ENCODE measurements around the gene DDHD1.

DDHD1 gene

GRCh38 chr14:53060046-53060445 is 93.1 kb downstream of the DDHD1 start:
- Histone ChIP-seq H3K27me3 (ENCODE audit: insufficient read depth, poor library complexity, severe bottlenecking) (no peaks in the 10 kb centered on the region), H3K4me1 (ENCODE audit: insufficient read depth, poor library complexity, severe bottlenecking) (peaks cover 11% of the 10 kb centered on the region), H3K36me3 (ENCODE audit: low read depth) (peaks cover 8% of the 10 kb centered on the region; the same call in 1 of the 2 replicates), H3K4me3 (ENCODE audit: severe bottlenecking) (no peak overlapping the region), H3K9me3 (ENCODE audit: severe bottlenecking) (no peaks in the 10 kb centered on the region), H3K27ac (ENCODE audit: poor library complexity, severe bottlenecking) (no peak overlapping the region)
- ATAC-seq (ENCODE audit: low read depth) (peak; percentile 54; the same call in 1 of the 3 replicates), DNase-seq (ENCODE audit: low spot score) (no peak)
- TF ChIP-seq CTCF (IDR thresholded peaks at IDR 0.05; ENCODE audit: poor library complexity, severe bottlenecking), result no peak

DNA sequence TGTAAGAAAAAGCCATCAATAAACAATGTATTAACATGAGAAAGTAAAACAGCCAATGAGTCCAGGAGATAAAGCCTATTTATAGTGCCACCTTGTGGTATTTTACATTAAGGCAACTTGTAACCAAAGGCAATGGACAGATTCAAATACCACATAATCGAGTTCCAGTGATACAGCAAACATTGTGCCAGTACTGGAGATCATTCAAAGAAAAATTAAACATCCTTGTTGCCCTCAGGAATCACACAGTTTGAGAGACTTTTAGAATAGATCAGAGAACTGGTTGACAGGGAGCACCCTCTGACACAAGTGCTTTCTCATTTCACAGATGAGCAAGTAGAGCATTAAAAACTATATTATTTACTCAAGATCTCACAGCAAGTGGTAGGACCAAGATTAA is 98.1 kb downstream of the DDHD1 start:
- ATAC-seq (ENCODE audit: low read depth), result peak; percentile 76; the same call in 2 of the 3 replicates
- no peak overlapping the region for H3K4me3 ChIP-seq (ENCODE audit: severe bottlenecking)

GRCh38 chr14:53054457-53054856 is 98.7 kb downstream of the DDHD1 start:
- DNase-seq (ENCODE audit: low spot score) (no peak), ATAC-seq (ENCODE audit: low read depth) (peak; percentile 33; the same call in 1 of the 3 replicates)
- no peak for TF ChIP-seq CTCF (IDR thresholded peaks at IDR 0.05; ENCODE audit: poor library complexity, severe bottlenecking)
- no peak overlapping the region for H3K27ac ChIP-seq (ENCODE audit: poor library complexity, severe bottlenecking)
- peaks cover 13% of the 10 kb centered on the region for H3K36me3 ChIP-seq (ENCODE audit: low read depth)
- H3K27me3 ChIP-seq (ENCODE audit: insufficient read depth, poor library complexity, severe bottlenecking), result no peaks in the 10 kb centered on the region
- H3K4me3 ChIP-seq (ENCODE audit: severe bottlenecking), result no peak overlapping the region
- no peaks in the 10 kb centered on the region for H3K4me1 ChIP-seq (ENCODE audit: insufficient read depth, poor library complexity, severe bottlenecking)
- no peaks in the 10 kb centered on the region for H3K9me3 ChIP-seq (ENCODE audit: severe bottlenecking)

More for the DNA sequence above, 98.1 kb downstream of the DDHD1 start:
- peak; percentile 96 for TF ChIP-seq CTCF (IDR thresholded peaks at IDR 0.05; ENCODE audit: poor library complexity, severe bottlenecking)
- no peaks in the 10 kb centered on the region for H3K27me3 ChIP-seq (ENCODE audit: insufficient read depth, poor library complexity, severe bottlenecking)
- H3K27ac ChIP-seq (ENCODE audit: poor library complexity, severe bottlenecking), result no peak overlapping the region
- DNase-seq (ENCODE audit: low spot score), result no peak
- H3K36me3 ChIP-seq (ENCODE audit: low read depth), result peaks cover 13% of the 10 kb centered on the region
- H3K9me3 ChIP-seq (ENCODE audit: severe bottlenecking), result no peaks in the 10 kb centered on the region
- H3K4me1 ChIP-seq (ENCODE audit: insufficient read depth, poor library complexity, severe bottlenecking), result peaks cover under 1% of the 10 kb centered on the region

GRCh38 chr14:53048631-53049030 is 104.5 kb downstream of the DDHD1 start:
- H3K36me3 ChIP-seq (ENCODE audit: low read depth), result peaks cover 5% of the 10 kb centered on the region

More at GRCh38 chr14:53048631-53049030, 104.5 kb downstream of the DDHD1 start:
- DNase-seq (ENCODE audit: low spot score), result no peak
- Histone ChIP-seq H3K27me3 (ENCODE audit: insufficient read depth, poor library complexity, severe bottlenecking) (no peaks in the 10 kb centered on the region), H3K9me3 (ENCODE audit: severe bottlenecking) (no peaks in the 10 kb centered on the region), H3K4me3 (ENCODE audit: severe bottlenecking) (no peak overlapping the region), H3K4me1 (ENCODE audit: insufficient read depth, poor library complexity, severe bottlenecking) (no peaks in the 10 kb centered on the region), H3K27ac (ENCODE audit: poor library complexity, severe bottlenecking) (no peak overlapping the region)
- no peak for TF ChIP-seq CTCF (IDR thresholded peaks at IDR 0.05; ENCODE audit: poor library complexity, severe bottlenecking)
- no peak for ATAC-seq (ENCODE audit: low read depth)

All from RWPE2 (cell line).